SK-N-SH (cell line): ENCODE measurements around the gene GDPD4. TPM values are rescaled to one million over a fixed set of nuclear protein-coding genes. Genes with fewer than 3 reads are reported as not detected.

Experiments
- CTCF ChIA-PET: fragments of 300-600, 350-600 bp; formaldehyde crosslinking; extraction: SDS; loops from one replicate; lab custom pipeline; 2021; lab: Yijun Ruan, JAX
- POLR2A ChIA-PET: fragments of 350-600 bp; sonication (Branson Sonifier 250); formaldehyde crosslinking; extraction: SDS; loops from one replicate; lab custom pipeline; 2020; ENCODE audit warnings: antibody characterized with exemption, inconsistent platforms; lab: Yijun Ruan, JAX
- DNase-seq: peaks from one replicate; pipeline ENCODE4 v3.0.0; 2012
- H2AFZ ChIP-seq: fragments of 200-600 bp; sonication (generic); 2 replicates; pipeline ENCODE4 v1.8.1; 2016; ENCODE audit warnings: antibody characterized with exemption, mild to moderate bottlenecking, low read depth
- H3F3A ChIP-seq: fragments of 200-600 bp; sonication (generic); replicated peaks from 2 replicates; pipeline ENCODE3; 2016; ENCODE audit warnings: antibody characterized with exemption, mild to moderate bottlenecking; ENCODE audit not compliant: insufficient read depth
- H3K27ac ChIP-seq, 2 experiments: fragments of 200-500 bp in 1 of 2; fragments of 200-600 bp in 1 of 2; sonication (Bioruptor generic) in 1 of 2; sonication (generic), shearing (Covaris generic) in 1 of 2; 2 replicates each; pipeline versions ENCODE4 v1.5.1 to v1.6.1; 2014 to 2016; ENCODE audit warnings: low read depth in 2 of 2, inconsistent platforms in 1 of 2, low read length in 1 of 2, mild to moderate bottlenecking in 1 of 2, mixed read lengths in 1 of 2
- H3K27me3 ChIP-seq: fragments of 200-600 bp; sonication (generic), shearing (Covaris generic); 2 replicates; pipeline ENCODE4 v1.6.1; 2016; ENCODE audit warnings: mixed run types; ENCODE audit not compliant: insufficient read depth
- H3K36me3 ChIP-seq, 2 experiments: fragments of 200-500 bp in 1 of 2; fragments of 200-600 bp in 1 of 2; sonication (Bioruptor generic) in 1 of 2; sonication (generic) in 1 of 2; replicated peaks in 1 of 2; 2 replicates each; pipeline versions ENCODE3 to v1.5.1; 2014 to 2016; ENCODE audit warnings: low read length in 1 of 2, mild to moderate bottlenecking in 1 of 2; ENCODE audit not compliant: insufficient read depth in 2 of 2, control insufficient read depth in 1 of 2
- H3K4me1 ChIP-seq, 2 experiments: fragments of 200-500 bp in 1 of 2; fragments of 200-600 bp in 1 of 2; sonication (Bioruptor generic) in 1 of 2; sonication (generic), shearing (Covaris generic) in 1 of 2; 2 replicates each; pipeline versions ENCODE4 v1.5.1 to v1.6.1; 2014 to 2016; ENCODE audit warnings: low read depth in 1 of 2, low read length in 1 of 2, mixed run types in 1 of 2; ENCODE audit not compliant: insufficient read depth in 2 of 2, control insufficient read depth in 1 of 2
- H3K4me2 ChIP-seq: fragments of 200-600 bp; sonication (generic), shearing (Covaris generic); 2 replicates; pipeline ENCODE4 v1.6.1; 2017; ENCODE audit warnings: mixed run types
- H3K4me3 ChIP-seq, 2 experiments: fragments of 200-500 bp in 1 of 2; fragments of 200-600 bp in 1 of 2; sonication (Bioruptor generic) in 1 of 2; sonication (generic), shearing (Covaris generic) in 1 of 2; 2 replicates each; pipeline versions ENCODE4 v1.5.1 to v1.8.1; 2014 to 2016; ENCODE audit warnings: low read depth in 2 of 2, inconsistent platforms in 1 of 2, low read length in 1 of 2, mild to moderate bottlenecking in 1 of 2, mixed read lengths in 1 of 2, moderate library complexity in 1 of 2
- H3K79me2 ChIP-seq: fragments of 200-600 bp; sonication (generic); 2 replicates; pipeline ENCODE4 v1.8.1; 2017; ENCODE audit warnings: mild to moderate bottlenecking; ENCODE audit not compliant: insufficient read depth
- H3K9ac ChIP-seq: fragments of 200-600 bp; sonication (generic); 2 replicates; pipeline ENCODE4 v1.6.1; 2017; ENCODE audit warnings: mixed run types
- H3K9me2 ChIP-seq: fragments of 200-600 bp; sonication (generic); 2 replicates; pipeline ENCODE4 v1.6.1; 2017; ENCODE audit warnings: mixed run types
- H3K9me3 ChIP-seq: fragments of 200-600 bp; sonication (generic); 2 replicates; pipeline ENCODE4 v1.6.1; 2017; ENCODE audit warnings: mixed run types, mild to moderate bottlenecking, moderate library complexity
- H4K20me1 ChIP-seq: fragments of 200-600 bp; sonication (generic); 2 replicates; pipeline ENCODE4 v1.6.1; 2017; ENCODE audit warnings: mild to moderate bottlenecking, mixed run types; ENCODE audit not compliant: insufficient read depth
- ELF1 ChIP-seq: IDR thresholded peaks from 2 replicates; pipeline ENCODE4 v1.4.0; 2012
- EZH2phosphoT487 ChIP-seq: fragments of 200-600 bp; sonication (generic); IDR thresholded peaks from 2 replicates; pipeline ENCODE4 v1.6.1; 2017; ENCODE audit warnings: low read depth, mixed run types, mild to moderate bottlenecking, antibody characterized with exemption, moderate library complexity, borderline replicate concordance
- FOSL2 ChIP-seq: IDR thresholded peaks from 2 replicates; pipeline ENCODE4 v1.4.0; 2012; ENCODE audit warnings: low read depth, mild to moderate bottlenecking, moderate library complexity, borderline replicate concordance
- FOXJ3 ChIP-seq: sonication (generic); formaldehyde crosslinking; IDR thresholded peaks from 2 replicates; pipeline ENCODE4 v1.5.1; 2020; ENCODE audit warnings: mild to moderate bottlenecking, missing genetic modification reagents
- GATA2 ChIP-seq: sonication (generic); formaldehyde crosslinking; IDR thresholded peaks from 2 replicates; pipeline ENCODE4 v1.5.0; 2020; ENCODE audit warnings: mild to moderate bottlenecking, missing genetic modification reagents
- MEF2A ChIP-seq: IDR thresholded peaks from 2 replicates; pipeline ENCODE4 v1.4.0; 2012; ENCODE audit warnings: low read depth, borderline replicate concordance
- NFIC ChIP-seq: IDR thresholded peaks from 2 replicates; pipeline ENCODE4 v1.4.0; 2012; ENCODE audit warnings: borderline replicate concordance
- POLR2AphosphoS5 ChIP-seq: IDR thresholded peaks from 2 replicates; pipeline ENCODE4 v1.6.1; 2012; ENCODE audit warnings: low read depth, low read length
- RFX5 ChIP-seq: IDR thresholded peaks from 2 replicates; pipeline ENCODE4 v1.6.1; 2012; ENCODE audit warnings: mild to moderate bottlenecking, improper control_type of control experiment, low read length
- RXRA ChIP-seq: IDR thresholded peaks from 2 replicates; pipeline ENCODE4 v1.4.0; 2012; ENCODE audit warnings: low read depth, mild to moderate bottlenecking, borderline replicate concordance
- TAF1 ChIP-seq: IDR thresholded peaks from 2 replicates; pipeline ENCODE4 v1.6.1; 2012; ENCODE audit warnings: low read depth, mild to moderate bottlenecking, low read length, moderate library complexity, borderline replicate concordance
- TCF12 ChIP-seq: IDR thresholded peaks from 2 replicates; pipeline ENCODE4 v1.4.0; 2012
- TEAD4 ChIP-seq: IDR thresholded peaks from 2 replicates; pipeline ENCODE4 v1.4.0; 2012; ENCODE audit warnings: mild to moderate bottlenecking, borderline replicate concordance; ENCODE audit not compliant: insufficient read depth
- YY1 ChIP-seq: IDR thresholded peaks from 2 replicates; pipeline ENCODE4 v1.4.0; 2012; ENCODE audit warnings: low read depth, mild to moderate bottlenecking
- WGBS: methylation state at CpG from one replicate; pipeline ENCODE4 v1.1.6; 2017; ENCODE audit warnings: low lambda C conversion rate; 5-methylcytosine and 5-hydroxymethylcytosine counted together
- polyA plus RNA-seq, 3 experiments: library from polyadenylated mRNA; depleted of rRNA; stranded (reverse); fragments of >200 nt; gene quantifications; 2 replicates each; pipeline ENCODE4 v1.2.3, GENCODE V29; 2012
- TF ChIP-seq, protein P1 (sequence below): IDR thresholded peaks from 2 replicates; pipeline ENCODE4 v1.6.1; 2012; ENCODE audit warnings: mild to moderate bottlenecking, low read depth, low read length, moderate library complexity
- TF ChIP-seq, protein P2 (sequence below): IDR thresholded peaks from 2 replicates; pipeline ENCODE4 v1.4.0; 2012; ENCODE audit warnings: low read depth, borderline replicate concordance
- TF ChIP-seq, protein P3 (sequence below): IDR thresholded peaks from 2 replicates; pipeline ENCODE4 v1.4.0; 2012; ENCODE audit warnings: low read depth, borderline replicate concordance
- TF ChIP-seq, protein P4 (sequence below): fragments of 200-600 bp; sonication (generic); IDR thresholded peaks from 2 replicates; pipeline ENCODE4 v1.6.1; 2017; ENCODE audit warnings: antibody characterized with exemption, mild to moderate bottlenecking, moderate library complexity
- TF ChIP-seq, protein P5 (sequence below): IDR thresholded peaks from 2 replicates; pipeline ENCODE4 v1.4.0; 2012; ENCODE audit warnings: low read depth
- TF ChIP-seq, protein P6 (sequence below): fragments of 150-350 bp; IDR thresholded peaks from 2 replicates; pipeline ENCODE4 v1.6.1; 2016; ENCODE audit warnings: mild to moderate bottlenecking, low read depth, low read length

GDPD4 gene
- polyA plus RNA-seq, 1 of the 3 experiments (the other 2 are of a cell fraction), result not detected

DNA sequence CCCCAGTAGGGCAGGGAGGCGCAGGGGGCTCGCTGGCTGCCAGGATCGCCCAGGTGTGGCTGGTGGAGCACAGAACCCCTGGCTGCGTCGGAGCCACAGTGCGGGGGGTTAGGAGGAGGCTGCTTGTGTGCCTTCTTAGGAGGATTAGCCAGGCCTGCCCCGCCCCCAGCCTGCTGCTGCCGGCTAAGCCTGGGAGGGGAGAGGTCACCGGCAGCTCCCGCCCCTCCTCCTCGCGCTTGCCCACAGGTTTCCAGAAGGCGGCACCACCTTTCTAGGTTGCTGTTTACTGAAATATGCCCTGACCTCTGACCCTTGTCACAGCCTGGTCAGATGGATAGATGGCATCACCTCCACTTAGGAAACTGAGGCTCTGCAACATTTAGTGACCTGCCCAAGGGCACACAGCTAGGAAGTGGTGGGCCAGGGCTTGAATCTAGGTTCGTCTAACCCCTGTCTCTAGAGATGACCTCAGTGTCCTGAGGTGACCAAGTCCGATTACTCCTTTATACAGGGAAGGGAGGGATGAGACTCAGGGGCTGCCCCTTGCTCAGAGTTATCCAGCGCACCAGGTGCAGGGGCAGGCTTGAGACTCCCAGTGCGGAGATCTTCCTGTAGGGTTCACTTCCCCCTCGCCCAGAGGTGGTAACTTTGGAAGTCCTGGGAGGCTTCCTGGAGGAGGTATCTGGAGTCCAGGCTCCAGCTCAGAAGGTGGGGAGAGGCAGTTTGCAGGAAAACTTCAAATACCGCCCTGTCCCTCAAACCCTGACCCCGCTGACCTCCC is 129.4 kb downstream of the GDPD4 start:
- CTCF ChIA-PET, result interaction anchor here (1.4 to 3.3 kb wide), 2 partner anchors 45 kb away, joined by 5 to 19 read pairs; partner anchors contain the start of gene MYO7A
- Histone ChIP-seq H3K27me3 (no peaks in the 10 kb centered on the region), H3K79me2 (no peaks in the 10 kb centered on the region), H3K36me3 (no peaks in the 10 kb centered on the region), H3K27ac (no peak overlapping the region), H4K20me1 (no peaks in the 10 kb centered on the region), H3K4me1 (no peaks in the 10 kb centered on the region; a peak in 1 of 4 replicates), H3K9me3 (no peaks in the 10 kb centered on the region), H3K4me3 (no peak overlapping the region), H3K9ac (no peak overlapping the region), H2AFZ (no peak overlapping the region), H3F3A (no peaks in the 10 kb centered on the region), H3K4me2 (no peak overlapping the region), H3K9me2 (no peaks in the 10 kb centered on the region)
- TF ChIP-seq, protein P1, sequence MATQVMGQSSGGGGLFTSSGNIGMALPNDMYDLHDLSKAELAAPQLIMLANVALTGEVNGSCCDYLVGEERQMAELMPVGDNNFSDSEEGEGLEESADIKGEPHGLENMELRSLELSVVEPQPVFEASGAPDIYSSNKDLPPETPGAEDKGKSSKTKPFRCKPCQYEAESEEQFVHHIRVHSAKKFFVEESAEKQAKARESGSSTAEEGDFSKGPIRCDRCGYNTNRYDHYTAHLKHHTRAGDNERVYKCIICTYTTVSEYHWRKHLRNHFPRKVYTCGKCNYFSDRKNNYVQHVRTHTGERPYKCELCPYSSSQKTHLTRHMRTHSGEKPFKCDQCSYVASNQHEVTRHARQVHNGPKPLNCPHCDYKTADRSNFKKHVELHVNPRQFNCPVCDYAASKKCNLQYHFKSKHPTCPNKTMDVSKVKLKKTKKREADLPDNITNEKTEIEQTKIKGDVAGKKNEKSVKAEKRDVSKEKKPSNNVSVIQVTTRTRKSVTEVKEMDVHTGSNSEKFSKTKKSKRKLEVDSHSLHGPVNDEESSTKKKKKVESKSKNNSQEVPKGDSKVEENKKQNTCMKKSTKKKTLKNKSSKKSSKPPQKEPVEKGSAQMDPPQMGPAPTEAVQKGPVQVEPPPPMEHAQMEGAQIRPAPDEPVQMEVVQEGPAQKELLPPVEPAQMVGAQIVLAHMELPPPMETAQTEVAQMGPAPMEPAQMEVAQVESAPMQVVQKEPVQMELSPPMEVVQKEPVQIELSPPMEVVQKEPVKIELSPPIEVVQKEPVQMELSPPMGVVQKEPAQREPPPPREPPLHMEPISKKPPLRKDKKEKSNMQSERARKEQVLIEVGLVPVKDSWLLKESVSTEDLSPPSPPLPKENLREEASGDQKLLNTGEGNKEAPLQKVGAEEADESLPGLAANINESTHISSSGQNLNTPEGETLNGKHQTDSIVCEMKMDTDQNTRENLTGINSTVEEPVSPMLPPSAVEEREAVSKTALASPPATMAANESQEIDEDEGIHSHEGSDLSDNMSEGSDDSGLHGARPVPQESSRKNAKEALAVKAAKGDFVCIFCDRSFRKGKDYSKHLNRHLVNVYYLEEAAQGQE, result no peak
- TF ChIP-seq, protein P2, sequence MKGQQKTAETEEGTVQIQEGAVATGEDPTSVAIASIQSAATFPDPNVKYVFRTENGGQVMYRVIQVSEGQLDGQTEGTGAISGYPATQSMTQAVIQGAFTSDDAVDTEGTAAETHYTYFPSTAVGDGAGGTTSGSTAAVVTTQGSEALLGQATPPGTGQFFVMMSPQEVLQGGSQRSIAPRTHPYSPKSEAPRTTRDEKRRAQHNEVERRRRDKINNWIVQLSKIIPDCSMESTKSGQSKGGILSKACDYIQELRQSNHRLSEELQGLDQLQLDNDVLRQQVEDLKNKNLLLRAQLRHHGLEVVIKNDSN, result no peak
- TF ChIP-seq, protein P3, sequence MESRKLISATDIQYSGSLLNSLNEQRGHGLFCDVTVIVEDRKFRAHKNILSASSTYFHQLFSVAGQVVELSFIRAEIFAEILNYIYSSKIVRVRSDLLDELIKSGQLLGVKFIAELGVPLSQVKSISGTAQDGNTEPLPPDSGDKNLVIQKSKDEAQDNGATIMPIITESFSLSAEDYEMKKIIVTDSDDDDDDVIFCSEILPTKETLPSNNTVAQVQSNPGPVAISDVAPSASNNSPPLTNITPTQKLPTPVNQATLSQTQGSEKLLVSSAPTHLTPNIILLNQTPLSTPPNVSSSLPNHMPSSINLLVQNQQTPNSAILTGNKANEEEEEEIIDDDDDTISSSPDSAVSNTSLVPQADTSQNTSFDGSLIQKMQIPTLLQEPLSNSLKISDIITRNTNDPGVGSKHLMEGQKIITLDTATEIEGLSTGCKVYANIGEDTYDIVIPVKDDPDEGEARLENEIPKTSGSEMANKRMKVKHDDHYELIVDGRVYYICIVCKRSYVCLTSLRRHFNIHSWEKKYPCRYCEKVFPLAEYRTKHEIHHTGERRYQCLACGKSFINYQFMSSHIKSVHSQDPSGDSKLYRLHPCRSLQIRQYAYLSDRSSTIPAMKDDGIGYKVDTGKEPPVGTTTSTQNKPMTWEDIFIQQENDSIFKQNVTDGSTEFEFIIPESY, result no peak
- TF ChIP-seq TCF12 (no peak), ELF1 (no peak), TAF1 (no peak), RFX5 (no peak), YY1 (no peak), RXRA (no peak), FOXJ3 (CRISPR knock-in tag) (no peak), FOSL2 (no peak), GATA2 (CRISPR knock-in tag) (no peak), TEAD4 (no peak), POLR2AphosphoS5 (no peak), MEF2A (no peak), EZH2phosphoT487 (no peak), NFIC (no peak)
- TF ChIP-seq, protein P4, sequence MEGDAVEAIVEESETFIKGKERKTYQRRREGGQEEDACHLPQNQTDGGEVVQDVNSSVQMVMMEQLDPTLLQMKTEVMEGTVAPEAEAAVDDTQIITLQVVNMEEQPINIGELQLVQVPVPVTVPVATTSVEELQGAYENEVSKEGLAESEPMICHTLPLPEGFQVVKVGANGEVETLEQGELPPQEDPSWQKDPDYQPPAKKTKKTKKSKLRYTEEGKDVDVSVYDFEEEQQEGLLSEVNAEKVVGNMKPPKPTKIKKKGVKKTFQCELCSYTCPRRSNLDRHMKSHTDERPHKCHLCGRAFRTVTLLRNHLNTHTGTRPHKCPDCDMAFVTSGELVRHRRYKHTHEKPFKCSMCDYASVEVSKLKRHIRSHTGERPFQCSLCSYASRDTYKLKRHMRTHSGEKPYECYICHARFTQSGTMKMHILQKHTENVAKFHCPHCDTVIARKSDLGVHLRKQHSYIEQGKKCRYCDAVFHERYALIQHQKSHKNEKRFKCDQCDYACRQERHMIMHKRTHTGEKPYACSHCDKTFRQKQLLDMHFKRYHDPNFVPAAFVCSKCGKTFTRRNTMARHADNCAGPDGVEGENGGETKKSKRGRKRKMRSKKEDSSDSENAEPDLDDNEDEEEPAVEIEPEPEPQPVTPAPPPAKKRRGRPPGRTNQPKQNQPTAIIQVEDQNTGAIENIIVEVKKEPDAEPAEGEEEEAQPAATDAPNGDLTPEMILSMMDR, result no peak
- TF ChIP-seq, protein P5, sequence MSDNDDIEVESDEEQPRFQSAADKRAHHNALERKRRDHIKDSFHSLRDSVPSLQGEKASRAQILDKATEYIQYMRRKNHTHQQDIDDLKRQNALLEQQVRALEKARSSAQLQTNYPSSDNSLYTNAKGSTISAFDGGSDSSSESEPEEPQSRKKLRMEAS, result no peak
- TF ChIP-seq, protein P6, sequence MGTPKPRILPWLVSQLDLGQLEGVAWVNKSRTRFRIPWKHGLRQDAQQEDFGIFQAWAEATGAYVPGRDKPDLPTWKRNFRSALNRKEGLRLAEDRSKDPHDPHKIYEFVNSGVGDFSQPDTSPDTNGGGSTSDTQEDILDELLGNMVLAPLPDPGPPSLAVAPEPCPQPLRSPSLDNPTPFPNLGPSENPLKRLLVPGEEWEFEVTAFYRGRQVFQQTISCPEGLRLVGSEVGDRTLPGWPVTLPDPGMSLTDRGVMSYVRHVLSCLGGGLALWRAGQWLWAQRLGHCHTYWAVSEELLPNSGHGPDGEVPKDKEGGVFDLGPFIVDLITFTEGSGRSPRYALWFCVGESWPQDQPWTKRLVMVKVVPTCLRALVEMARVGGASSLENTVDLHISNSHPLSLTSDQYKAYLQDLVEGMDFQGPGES, result no peak
- POLR2A ChIA-PET, result no interaction called here
- 83% methylated on average over 13 of the region's 20 CpGs for WGBS
- DNase-seq, result no peak
